Stimulated activated CD4-positive, alpha-beta T cell treated with anti-CD3 and anti-CD28 coated beads, Interleukin-4, amount 100 ng/mL, for 1 hour (primary cell): ENCODE measurements around the gene CNNM2.
A peak's percentile ranks its signal among the peaks of the same experiment; 100 is the strongest.
"Not testable (repeated sequence)": the region's sequence is repeated elsewhere in the genome, so short reads cannot be mapped to it uniquely, and the experiment has no call there.

ENCODE experiments used
- DNase-seq: peaks from one replicate; pipeline ENCODE4 v3.0.0-alpha.2; 2020

Gene CNNM2

DNA sequence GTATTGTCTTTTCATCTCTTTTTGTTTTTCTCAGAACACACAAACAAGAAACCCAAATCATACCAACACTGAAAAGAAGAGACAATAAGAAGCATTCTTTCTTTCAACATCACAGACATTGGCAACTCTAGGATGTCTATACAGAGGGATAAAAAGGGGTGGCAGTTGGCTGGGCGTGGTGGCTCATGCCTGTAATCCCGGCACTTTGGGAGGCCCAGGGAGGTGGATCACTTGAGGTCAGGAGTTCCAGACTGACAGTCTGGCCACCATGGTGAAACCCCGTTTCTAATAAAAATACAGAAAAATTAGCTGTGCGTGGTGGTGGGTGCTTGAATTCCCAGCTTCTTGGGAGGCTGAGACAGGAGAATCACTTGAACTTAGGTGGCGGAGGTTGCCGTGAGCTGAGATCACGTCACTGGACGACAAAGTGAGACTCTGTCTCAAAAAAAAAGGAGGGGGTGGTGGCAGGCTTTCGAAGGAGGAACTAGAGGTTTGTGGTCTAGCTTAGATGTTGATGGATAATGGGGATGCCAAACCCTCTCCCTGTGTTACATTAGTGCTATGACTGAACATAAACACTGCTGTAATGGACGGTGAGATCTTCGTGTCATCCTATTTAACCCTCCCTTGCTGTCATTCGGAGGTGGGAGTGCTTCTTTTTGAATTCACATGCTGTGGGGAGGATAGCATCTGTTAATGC, 9.4 kb downstream of the CNNM2 start:
- DNase-seq: no peak

DNA sequence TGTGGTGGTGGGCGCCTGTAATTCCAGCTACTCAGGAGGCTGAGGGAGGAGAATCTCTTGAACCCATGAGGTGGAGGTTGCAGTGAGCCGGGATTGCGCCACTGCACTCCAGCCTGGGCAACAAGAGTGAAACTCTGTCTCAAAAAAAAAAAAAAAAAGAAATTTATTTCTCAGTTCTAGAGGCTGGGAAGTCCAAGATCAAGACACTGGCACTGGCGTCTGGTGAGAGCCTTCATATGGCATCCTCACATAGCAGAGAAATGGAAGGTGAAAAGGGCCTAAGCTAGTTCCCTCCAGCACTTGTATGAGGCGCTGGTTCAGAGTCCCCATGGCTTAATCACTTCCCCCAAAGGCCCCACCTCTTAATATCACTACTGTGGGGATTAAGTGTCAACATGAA, 10.3 kb downstream of the CNNM2 start:
- DNase-seq: not testable (repeated sequence)

DNA sequence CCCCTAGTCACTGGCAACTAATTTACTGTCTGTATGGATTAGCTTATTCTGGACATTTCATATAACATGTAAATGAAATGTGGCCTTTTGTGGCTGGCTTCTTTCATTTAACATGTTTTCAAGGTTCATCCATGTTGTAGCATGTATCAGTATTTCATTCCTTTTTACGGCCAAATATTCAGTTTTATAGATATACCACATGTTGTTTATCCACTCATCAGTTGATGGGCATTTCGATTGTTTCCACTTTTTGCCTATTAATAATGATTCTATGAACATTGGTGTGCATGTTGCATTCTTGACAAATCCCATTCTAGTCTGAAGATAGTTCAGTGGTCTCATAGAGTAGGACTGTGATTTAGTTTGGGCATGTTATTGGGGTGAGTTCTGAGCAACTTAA, 12.6 kb downstream of the CNNM2 start:
- DNase-seq: no peak

GRCh38 chr10:102931643-102932042, 13.5 kb downstream of the CNNM2 start:
- no peak for DNase-seq

DNA sequence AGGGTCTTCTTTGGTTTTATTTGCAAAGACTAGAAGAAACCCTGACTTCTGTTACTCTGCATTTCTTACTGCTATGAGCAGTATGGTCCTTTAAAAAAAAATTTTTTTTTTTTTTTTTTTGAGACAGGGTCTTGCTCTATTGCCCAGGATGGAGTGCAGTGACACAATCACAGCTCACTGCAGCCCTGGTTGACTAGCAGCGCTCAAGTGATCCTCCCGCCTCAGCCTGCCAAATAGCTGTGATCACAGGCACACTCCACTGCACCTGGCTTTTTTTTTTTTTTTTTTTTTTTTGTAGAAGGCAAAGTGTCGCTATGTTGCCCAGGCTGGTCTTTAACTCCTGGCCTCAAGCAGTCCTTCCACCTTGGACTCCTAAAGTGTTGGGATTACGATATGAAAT, 17.4 kb downstream of the CNNM2 start:
- no peak for DNase-seq

GRCh38 chr10:102935939-102936605, 18.0 kb downstream of the CNNM2 start:
- peak; percentile 13 for DNase-seq

- DNase-seq: no peak
Measured at GRCh38 chr10:102941401-102941800, 23.3 kb downstream of the CNNM2 start.

DNA sequence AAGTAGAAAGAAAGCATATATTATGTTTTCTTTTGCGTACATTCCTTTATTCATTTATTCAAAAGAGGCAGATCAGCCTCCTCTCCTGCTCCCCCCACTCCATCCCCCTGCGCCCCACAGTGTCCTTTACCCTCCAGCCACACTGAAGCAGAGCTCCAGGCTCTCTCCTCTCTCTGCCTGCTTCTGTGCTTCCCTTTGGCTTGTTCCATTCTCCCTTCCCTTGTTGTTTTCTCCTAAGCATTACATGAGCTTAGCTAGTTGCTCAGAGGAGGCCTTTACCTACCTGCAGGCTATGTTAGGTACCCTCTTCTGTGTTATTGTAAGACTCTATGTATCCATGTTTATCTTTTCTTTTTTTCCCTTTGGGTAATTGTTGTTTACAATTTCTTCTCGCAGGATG, 27.4 kb downstream of the CNNM2 start:
- no peak for DNase-seq

DNA sequence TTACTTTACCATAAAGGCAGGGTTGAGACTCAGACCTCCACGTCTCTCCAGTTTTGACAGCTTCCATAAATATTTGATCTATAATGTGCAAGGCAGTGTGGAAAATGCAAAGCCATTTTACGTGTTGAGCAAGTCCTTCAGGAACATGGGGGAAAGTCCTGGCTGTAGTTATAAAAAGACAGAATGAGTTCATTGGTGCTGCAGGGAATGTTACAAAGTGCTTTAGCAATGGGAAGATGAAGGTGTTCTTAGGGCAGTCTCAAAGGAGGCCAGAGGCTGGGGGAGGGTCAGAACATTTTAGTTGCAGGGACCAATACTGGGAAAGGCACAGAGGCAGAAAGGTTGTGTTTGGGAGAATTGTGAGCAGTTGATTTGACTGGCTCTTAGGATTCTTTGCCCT, 27.9 kb downstream of the CNNM2 start:
- DNase-seq: no peak

- no peak for DNase-seq
Measured at GRCh38 chr10:102946992-102947391, 28.9 kb downstream of the CNNM2 start.

- DNase-seq: no peak
Measured at GRCh38 chr10:102948176-102948575, 30.1 kb downstream of the CNNM2 start.

DNA sequence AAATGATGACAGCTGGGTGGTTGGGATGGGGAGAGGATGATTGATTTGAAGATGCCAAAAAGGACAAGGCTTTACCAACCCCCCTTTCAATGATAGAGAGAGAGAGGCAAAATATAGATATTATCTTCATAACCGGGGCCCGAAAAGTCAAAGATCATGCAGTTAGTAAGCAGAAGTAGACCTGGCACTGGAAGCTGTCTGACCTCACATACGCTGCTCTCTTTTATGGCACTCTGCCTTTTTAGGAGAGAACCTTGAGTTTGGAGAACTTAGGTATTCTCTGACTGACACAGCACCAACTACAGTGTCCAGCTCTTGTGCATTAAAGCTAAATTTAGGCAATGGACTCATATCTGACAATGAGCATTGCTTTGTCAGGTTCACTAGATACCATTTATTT, 30.7 kb downstream of the CNNM2 start:
- no peak for DNase-seq

DNA sequence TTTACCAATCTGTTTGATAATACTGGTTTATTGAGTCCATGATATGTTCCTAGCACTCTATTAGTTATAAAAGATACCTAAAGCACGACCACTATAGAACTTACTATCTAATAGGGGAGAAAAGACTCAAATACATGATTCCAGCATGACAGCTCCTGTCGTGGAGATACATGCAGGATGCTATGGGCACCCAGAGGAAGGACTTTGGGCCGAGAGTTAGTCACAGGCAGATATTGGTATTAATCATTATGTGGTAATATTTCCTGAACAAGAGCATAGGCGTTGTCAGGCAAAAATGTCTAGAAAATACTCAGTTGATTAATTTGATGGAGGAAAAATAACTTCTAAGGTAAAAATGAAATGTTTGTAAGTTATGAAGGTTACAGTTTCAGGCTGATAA, 31.8 kb downstream of the CNNM2 start:
- no peak for DNase-seq

- DNase-seq: no peak
Measured at GRCh38 chr10:102951316-102951715, 33.2 kb downstream of the CNNM2 start.

DNA sequence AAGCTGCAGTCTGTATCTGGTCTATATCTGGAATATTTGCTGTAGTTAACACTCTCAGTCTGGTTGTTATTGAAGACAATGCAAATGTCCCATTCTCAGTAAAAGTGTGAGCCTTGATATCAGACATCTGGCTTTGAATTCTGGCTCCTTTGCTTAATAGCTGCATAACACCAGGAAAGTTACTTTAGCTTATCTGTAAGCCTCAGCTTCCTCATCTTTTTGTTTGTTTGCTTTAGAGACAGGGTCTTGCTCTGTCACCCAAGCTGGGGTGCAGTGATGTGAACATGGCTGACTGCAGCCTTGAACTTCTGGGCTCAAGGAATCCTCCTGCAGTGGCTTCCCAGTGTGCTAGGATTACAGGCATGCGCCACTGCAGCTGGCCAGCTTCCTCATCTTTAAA, 41.3 kb downstream of the CNNM2 start:
- DNase-seq: no peak

DNA sequence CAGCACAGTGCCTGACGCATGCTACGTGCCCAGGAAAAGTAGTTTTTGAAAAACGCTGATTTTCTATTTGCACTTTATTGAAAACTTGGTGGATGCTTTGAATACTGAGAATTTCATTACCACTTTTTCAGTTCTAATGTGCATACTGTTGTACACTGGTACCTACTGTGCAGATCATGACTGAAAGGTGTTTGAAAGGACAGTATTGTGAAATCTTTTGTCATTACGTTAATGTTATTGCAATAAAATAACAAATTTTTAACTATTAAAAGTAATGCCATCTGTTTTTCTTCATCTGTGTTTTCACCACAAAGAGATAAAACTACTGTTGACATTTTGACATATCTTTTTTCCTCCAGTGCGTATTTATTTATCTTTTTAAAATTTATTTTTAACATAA, 42.1 kb downstream of the CNNM2 start:
- DNase-seq: no peak

DNA sequence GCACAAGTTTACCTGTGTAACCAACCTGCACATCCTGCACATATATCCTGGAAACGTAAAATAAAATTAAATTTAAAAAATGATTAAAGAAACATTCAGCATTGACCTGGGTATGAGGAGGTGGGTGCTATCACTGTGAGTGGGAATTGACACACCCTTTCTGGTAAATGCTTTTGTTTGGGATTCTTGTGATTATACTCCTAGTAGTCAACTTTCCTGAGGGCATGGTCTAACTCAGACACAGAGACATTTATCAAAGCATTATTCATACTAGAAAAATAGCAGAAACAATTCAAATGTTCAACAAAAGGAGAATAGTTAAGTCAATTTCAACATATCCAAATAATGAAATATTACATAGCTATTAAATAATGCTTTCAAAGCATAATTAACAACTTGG, 44.2 kb downstream of the CNNM2 start:
- DNase-seq: no peak

DNA sequence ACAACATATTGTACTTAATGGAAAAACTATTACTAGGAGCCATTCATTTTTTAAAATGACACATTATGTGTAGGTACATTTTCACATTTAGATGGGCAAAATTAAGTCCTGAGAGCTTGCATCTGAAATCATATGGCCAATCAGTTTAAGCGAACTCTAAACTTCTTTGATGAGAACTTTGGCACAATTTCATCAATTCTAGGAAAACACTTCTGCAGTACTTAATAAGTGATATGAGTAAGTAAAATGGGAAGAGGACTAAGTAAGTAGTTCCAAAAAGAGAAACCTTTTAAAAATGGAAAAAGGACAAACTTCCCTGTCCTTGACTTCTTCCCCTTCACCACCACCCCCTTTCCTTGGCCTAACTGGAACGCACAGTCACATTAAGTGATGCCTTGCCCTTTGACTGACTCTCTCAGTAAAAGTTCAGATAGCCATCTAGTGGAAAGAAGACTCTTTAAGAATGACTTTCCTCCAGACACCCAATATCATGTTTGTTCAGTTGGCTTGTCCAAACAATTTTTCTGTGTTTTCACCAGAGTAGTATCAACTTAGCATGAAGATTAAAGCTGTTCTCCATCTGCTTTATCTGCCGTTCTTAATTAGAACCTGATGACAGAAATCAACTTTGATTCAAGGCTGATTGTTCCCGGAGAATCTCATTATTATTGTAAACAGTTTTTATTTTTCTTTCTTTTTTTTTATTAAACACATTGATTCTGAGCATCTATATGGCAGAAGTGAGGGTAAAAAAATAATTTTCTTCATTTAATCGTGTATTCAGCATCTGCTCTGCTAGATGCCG, 45.1 kb downstream of the CNNM2 start:
- no peak for DNase-seq

- no peak for DNase-seq
Measured at GRCh38 chr10:102963756-102964025, 45.6 kb downstream of the CNNM2 start.

DNA sequence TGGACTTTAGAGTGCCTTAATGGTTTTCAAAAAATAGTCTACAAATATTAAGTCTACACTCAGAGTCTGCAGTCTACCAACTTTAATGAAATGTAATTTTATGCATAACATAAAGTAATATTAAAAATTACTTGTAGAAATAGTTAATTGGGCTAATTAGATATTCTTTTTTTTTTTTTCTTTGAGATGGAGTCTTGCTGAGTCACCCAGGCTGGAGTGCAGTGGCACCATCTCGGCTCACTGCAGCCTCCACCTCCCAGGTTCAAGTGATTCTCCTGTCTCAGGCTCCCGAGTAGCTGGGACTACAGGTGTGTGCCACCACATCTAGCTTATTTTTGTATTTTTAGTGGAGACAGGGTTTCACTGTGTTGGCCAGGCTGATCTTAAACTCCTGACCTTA, 46.0 kb downstream of the CNNM2 start:
- DNase-seq: not testable (repeated sequence)

DNA sequence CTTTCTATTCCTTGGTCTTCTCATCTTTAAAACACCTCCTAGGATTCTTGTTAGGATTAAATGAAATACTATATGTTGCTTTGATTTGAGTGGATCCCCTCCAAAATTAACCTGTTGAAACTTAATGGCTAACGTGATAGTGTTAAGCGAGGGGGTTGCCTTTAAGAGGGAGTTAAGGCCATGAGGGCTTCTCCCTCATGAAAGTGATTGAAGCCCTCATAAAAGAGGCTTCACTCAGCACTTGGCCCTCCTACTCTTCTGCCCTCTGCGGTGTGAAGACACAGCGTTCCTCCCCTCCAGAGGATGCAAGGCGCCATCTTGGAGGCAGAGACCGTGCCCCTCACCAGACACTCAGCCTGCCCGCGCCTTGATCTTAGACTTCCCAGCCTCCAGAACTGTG, 46.6 kb downstream of the CNNM2 start:
- no peak for DNase-seq

GRCh38 chr10:102965311-102965851, 47.3 kb downstream of the CNNM2 start:
- DNase-seq: no peak

- no peak for DNase-seq
Measured at GRCh38 chr10:102967123-102967522, 49.0 kb downstream of the CNNM2 start.
